Hematopoietic multipotent progenitor cell treated with erythropoietin and hydrocortisone succinate and interleukin-3 and kit ligand, for 17 days (in vitro differentiated cells): ENCODE measurements around the gene BDP1.
"Not testable (repeated sequence)": the region's sequence is repeated elsewhere in the genome, so short reads cannot be mapped to it uniquely, and the experiment has no call there.

Source experiments
- DNase-seq: peaks from one replicate; pipeline ENCODE4 v3.0.0-alpha.2; 2015; ENCODE audit warnings: low spot score

BDP1 gene, protein sequence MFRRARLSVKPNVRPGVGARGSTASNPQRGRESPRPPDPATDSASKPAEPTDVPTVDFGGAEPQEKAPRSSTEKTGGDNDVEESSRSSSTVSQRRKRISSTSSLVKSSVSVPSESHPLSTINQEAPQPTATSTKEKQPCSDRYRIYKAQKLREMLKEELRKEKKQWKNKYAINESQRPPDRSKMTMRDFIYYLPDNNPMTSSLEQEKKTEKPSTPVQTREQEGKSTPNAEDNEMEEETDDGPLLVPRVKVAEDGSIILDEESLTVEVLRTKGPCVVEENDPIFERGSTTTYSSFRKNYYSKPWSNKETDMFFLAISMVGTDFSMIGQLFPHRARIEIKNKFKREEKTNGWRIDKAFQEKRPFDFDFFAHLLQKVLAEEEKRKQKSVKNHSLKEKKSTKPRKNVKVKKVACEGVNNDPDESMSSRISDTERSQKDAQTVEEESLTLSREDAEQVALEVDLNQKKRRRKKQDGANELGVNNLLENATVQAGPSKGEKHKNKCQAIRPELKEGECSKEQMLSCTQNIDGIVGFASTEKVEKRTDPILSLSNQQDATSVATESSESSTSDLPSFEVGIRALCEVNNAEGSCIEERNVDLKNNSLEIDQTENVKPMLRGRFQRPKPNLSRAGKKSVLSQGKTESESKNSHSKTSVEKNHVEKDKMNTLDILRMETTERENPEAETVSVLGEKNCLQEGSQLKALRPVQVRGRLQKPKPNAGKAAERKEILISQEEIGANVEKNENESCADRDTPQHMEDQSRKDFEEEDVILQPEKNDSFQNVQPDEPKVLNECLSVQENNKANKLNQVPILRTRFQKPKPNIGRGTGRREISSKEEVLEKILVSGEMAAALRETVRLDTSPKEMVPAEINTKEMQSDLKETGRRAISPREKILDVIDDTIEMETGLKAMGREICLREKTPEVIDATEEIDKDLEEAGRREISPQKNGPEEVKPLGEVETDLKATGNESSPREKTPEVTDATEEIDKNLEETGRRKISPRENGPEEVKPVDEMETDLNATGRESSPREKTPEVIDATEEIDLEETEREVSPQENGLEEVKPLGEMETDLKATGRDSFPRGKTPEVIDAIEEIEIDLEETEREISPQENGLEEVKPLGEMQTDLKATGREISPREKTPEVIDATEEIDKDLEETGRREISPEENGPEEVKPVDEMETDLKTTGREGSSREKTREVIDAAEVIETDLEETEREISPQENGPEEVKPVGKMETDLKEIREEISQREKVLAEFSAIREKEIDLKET (N-terminal part only)

DNA sequence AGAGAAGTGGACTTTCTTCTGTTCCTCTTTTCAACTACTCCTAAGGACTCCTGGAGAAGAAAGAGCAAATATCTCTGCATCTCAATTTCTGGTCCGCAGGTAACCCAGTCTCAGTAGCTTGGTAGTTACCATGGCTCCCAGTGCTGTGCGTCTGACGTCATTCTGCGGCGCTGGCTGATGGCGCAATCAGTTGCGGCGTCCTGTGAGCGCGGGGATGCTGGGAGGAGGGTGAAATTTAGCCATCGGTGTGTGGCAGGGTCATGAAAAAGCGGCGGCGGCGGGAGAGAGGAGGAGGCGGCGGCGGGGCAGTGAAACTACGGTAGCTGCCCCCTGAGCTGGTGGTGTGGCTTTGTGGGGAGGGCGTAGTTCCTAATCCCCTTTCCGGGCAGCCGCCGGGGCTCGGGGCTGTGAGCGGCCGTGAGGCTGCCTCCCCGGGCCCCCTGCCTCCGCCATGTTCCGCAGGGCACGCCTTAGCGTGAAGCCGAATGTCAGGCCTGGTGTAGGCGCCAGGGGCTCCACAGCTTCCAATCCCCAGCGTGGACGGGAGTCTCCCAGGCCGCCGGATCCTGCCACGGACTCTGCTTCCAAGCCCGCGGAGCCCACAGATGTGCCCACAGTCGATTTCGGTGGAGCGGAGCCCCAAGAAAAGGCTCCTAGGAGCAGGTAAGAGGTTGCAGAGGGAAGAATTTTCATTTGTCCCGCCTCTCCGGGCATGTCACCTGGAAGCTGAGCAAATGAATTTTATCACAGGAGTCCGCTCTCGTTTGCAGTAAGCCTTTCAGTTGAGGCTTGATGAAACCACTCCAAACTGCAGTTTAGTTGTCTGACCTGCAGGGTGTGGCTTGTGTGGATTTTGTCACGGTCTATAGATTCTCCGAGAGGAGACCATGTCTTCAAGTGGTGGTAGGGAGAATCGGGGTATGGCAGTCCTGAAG lies at the start of gene BDP1:
TSS of gene BDP1 (plus strand) at position 225 of the 935 bp plus-strand sequence. CDS start at position 452, 227 bp downstream.
- peak; percentile 89 for DNase-seq

DNA sequence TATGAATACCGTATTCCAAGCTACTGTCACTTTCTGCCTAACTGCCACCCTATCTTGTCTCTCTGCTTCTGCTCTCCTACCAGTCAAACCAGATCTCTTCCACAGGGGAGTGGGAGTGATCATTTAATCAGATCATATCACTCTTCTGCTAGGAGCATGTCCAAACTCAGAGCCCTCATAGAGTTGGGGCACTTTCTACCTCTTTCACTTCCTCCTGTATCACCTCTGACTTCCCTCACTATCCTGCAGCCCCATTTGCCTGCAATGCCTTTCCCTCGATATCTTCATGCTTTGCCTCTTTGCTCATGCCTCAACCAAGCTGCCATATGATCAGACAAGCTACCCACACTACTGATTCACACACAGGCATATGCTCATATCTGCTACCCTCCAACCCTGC lies 45.4 kb upstream of the BDP1 start:
- not testable (repeated sequence) for DNase-seq

DNA sequence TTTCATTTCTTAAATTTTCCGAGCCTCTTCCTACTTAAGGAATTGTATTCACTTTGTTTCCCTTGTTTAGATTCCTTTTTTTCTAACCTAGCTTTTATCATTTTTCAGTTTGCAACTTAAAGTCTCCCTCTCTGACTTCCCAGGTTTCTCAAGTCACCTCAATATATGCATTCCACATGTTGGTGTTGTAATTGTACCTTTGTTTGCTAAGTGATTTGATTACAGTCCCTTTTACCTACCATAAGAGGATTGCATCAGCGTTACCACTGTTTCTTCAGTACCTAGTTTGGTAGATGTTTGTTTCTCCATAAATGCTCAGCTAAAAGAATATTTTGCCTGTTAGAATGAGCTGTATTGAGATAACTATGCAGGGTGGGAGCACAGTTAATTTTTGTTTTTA lies 39.8 kb upstream of the BDP1 start:
- DNase-seq, result not testable (repeated sequence)

DNA sequence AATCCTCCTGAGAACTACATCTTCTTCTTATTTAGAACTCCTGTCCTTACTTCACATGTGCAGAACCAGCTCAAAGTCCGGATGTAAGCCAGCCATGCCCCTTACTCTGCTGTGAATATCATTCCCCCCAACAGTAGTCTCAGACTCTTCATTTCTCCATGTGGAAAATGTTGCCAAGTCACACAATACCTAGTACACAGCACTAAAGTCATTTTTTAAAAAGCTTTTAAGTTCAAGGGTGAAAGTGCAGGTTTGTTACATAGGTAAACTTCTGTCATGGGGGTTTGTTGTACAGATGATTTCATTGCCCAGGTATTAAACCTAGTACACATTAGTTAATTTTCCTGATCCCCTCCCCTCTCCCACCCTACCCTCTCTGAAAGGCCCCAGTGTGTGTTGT lies 37.4 kb upstream of the BDP1 start:
- not testable (repeated sequence) for DNase-seq

DNA sequence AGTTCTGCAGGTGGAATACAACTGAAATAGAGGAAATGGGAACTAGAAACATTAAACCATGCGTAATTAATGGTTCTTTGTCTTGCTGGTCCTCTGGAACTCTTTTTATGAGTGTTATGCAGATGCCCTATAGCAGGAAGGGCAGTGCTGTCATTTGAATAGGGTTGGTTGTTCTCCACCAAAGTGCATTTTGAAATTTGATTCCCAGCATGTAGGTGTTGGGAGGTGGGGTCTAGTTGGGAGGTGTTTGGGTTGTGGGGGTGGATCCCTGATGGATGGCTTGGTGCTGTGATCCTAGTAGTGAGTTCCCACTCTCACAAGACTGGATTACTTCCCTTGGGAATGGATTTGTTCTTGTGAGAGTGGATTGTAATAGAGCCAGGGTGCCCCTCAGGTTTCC lies 34.2 kb upstream of the BDP1 start:
- not testable (repeated sequence) for DNase-seq

DNA sequence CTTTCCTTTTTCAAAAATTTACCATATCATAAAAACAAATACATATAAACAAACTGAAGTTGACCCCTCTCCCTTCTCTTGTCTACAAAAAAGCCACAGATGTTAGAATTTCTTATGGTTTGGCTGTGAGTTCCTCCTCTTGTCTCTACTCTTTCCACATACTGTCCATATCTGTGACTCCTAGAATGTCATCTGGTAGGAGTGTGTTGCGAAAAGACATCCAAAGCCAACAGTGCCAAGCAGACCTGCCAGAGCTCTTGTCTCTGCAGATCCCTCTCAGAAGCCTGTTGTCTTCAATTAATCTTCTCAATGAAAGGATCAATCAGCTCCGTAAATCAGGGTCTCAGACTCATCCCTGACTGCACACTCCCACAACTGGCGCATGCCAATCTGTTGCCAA lies 31.6 kb upstream of the BDP1 start:
- not testable (repeated sequence) for DNase-seq

DNA sequence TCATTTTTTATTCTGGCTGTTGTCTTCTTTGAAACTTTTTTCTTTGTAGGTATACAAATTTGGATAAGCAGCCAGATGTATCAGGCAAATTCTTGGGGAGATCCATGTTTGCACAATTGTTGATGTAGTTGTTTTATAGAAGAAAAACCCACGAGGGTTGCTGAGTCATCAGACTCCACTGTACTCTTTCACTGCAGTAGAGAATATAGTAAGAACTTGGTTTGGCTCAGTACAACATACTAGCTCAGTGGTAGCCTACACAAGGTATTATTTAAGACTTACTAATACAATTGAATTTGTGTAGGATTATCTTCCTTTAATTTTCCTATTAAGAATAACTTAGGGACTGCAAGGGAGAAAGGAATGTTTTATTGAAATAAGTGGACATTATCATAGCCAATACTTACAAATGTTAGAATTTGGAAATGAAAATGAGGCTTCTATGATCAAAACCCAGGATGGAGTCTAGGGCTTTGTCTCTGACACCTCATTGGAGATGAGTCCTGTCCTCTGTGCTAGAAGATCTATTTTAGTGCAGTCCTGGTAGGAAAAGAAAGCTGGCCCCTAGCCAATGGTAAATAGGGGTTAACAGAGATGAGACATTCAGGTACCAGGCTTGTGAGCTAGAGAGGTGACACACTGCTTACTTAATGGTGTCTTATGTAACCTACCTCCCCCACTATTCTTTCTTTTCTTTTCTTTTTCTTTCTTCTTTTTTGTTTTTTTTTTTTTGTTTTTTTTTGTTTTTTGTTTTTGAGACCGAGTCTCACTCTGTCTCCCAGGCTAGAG lies 28.6 kb upstream of the BDP1 start:
- DNase-seq, result not testable (repeated sequence)

DNA sequence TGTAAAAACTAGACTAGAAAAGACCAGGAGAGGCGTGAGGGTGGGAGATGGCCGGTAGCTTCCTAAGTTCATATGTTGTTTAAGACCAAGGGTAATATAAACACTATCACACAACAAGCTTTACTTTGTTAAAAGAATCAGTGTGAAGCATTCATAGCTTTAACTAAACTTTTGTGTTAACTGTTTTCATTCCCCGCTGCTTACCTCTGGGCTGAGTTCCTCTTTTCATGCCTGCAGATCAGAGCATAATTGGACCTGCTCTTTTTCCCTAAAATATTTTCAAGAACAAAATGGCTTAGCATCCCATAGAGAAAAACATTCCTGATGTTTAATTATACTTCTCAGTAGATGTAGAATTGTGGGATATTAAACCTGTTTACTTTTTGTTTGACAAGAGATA lies 23.0 kb upstream of the BDP1 start:
- not testable (repeated sequence) for DNase-seq

DNA sequence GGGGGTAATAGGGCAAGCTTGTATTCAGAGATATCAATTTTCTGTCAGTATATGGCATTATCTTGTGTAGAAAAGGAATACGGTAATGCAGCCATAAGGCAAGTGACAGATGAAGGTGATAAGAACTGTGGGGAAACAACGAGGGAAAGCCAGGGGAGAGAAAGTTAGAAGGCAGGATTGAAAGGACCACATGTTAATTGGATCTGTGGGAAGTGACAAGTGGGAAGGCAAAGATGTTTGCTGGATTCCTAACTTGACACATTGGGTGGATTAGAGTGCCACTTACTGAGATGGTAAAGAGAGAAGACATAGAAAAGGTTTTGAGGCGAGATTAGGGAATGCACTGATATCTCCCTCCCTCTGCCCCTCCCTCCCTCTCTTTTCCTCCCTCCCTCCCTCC lies 20.6 kb upstream of the BDP1 start:
- not testable (repeated sequence) for DNase-seq

DNA sequence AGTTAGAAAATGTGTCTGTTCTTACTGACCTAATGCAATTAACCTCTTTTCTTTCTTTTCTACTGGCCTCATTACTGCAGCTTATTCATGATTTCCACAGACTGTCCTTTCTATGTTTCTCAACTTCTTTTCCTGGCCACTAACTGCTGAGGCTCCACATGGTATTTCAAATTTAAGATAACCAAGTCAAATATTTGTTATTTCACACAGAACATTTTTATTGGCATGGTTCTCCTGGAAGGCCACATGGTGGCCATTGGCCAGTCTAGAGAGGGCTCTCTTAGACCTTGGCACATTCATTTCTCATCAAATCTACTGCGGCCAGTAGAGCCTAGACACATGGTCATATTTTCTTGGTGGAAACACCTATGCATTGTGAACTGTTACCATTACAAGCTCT lies 13.9 kb upstream of the BDP1 start:
- not testable (repeated sequence) for DNase-seq

DNA sequence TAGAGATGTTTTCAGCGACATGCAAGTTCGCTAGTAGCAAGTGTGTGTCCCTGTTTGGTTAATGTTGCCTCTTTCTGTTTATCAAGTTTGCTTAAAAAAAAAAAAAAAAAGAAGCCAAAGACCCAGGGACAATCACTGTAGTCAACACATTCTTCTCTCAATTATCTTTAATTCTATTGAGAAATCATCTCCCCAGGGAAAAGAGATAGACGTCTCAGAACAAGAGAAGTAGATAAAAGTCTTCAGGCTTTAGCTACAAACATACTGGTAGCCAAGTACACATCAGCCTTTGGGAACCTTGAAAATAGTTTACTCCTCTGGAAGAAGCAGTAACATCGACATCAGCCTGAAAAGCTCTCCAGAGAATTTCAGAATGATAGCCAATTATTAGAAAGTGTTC lies 11.6 kb upstream of the BDP1 start:
- DNase-seq, result not testable (repeated sequence)

DNA sequence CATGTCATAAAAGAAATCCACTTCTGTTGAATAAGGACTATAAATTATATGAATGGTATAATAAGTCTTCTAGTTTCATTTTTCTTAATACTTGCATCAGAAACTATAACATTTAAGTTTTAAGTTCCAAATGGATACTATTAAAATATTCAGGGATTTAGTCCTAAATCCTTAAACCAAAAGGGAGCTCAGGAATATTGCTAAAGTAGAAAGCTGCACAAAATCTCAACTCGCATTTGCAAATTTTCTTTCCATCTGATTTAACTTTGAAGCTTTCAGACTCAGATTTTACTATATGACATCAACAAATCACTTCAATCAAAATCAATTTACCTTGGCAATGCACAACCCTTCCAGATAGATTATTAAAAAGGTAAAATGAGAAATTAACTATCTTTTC lies 10.4 kb upstream of the BDP1 start:
- DNase-seq, result not testable (repeated sequence)

DNA sequence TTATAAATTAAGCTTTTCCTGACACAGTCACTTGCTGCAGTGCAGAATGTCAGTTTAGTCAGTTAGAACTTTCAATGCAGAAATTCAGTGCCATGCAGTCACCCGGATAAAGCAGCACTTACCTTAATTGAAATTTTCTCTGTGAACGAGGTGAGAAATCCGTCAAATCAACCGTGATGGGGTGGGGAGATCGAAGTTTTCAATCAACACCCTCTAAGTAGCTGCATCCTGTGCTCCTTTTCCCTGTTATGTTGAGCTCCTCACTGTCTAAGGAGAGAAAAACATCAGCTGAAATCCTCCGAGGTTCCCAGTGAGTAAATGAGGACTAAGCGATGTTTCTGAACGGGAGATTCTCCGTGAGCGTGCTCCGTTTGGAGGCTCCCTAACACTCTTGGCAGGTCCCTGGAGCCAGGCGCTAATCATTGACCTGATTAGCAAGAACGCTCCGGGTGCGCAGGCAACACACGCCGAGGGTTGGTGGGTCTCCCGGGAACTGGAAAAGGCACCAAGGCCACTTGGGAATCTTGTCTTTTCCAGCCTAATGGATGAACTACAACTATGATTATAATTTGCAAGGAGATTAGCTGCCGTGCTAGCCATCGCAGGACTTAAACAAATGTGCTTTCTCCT lies 9.8 kb upstream of the BDP1 start:
- DNase-seq, result not testable (repeated sequence)

DNA sequence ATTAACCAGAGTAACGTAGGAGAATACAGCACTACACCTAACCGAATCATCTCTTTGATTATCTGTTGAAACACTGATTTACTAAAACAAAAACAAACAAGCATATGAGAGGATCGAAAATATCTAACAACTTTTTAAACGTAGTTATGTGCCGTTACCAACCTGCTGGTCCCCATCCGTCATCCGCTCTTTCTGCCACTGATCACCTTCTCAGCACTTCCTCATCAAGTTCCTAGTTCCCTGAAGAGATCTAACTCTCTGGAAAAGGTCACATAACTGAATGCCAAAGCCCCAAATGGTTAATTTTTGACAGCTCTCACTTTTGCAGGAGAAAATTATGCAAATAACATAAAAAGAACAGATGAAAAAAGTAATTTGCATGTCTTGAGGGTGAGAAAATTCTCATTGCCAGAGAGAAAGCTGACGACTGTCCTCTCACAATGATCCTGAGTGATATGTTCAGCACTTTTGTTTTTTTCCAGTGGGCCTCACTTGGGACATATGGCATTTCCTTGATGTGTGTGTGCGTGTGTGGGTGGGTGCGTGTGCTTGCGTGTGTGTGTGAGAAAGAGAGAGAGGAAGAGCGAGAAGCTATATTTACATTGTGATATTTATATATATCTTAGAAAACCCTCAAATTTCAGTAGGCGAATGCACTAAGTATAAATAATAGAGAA lies 8.8 kb upstream of the BDP1 start:
- not testable (repeated sequence) for DNase-seq

DNA sequence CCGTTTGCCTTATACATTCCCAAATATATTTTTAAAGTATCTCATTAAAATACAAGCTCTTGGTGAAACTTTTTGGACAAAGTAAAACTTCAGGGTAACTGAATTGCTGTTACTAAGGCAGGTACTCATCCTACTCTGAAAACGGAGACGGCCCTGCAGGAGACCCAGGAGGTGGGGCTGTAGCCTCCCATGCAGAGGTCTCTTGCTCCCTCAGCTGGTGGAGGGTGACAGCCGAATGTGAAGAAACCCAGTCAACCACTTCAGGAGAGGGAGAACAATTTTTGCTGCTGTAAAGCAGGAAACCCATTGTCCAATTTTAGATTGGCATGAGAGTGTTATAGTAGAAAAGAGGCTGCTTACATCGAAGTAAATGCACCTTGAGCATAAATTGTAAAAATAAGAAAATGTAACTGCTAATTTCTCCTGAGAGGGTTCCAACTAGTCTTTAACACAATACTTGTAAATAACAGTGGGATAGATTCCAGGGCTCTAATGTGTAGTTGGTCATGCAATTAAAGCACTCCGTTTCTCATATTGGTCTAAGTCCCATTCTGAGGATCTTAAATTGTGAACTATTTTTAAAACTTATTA lies 8.1 kb upstream of the BDP1 start:
- not testable (repeated sequence) for DNase-seq

DNA sequence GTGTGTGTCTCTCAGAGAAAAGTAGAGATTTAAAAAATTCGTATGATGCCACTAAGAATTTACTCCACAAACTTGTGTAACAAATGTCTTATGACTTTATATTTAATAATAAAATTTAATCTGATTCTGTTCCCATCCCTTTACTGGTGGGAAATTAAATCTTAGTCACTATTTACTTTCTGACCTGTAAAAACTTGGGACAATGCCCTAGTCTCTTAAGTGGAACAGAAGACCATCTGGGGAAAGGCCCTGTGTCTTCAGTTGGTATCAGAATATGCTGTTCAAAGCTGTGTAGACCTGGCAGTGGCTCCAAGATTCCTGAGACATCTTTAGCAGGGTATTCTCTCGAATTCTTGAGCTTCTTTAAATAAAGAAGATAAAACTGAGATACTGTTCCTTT lies 2.6 kb upstream of the BDP1 start:
- DNase-seq, result no peak

DNA sequence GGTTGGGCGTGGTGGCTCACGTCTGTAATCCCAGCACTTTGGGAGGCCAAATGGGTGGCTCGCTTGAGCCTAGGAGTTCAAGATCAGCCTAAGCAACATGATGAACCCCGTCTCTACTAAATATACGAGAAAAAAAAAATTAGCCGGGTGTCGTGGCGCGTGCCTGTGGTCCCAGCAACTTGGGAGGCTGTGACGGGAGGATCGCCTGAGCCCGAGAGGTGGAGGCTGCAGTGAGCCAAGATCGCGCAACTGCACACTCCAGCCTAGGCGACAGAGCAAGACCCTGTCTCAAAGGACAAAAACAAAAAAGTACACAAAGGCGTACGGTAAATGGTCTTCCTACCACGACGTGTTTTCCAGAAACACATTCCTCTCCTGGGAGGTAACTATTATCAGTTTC lies 538 bp upstream of the BDP1 start:
- no peak for DNase-seq

DNA sequence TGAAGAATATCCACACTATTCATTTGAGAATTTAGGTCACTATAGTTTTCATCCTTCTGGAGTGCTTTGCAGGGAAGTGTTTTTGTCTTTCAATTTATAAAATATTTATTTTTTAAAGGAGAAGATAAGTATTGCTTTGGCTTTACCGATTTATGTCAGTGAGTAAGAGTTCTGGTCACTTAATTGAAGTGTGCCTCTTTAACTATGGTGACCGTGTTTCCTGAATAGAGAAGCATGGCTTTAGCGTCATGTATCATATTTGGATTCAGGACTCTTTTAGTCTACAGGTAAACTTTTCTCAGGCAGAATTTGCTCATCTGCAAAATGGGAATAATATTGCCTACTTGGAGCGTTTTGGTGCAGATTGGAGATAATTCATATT lies 902 bp downstream of the BDP1 start:
- no peak for DNase-seq

DNA sequence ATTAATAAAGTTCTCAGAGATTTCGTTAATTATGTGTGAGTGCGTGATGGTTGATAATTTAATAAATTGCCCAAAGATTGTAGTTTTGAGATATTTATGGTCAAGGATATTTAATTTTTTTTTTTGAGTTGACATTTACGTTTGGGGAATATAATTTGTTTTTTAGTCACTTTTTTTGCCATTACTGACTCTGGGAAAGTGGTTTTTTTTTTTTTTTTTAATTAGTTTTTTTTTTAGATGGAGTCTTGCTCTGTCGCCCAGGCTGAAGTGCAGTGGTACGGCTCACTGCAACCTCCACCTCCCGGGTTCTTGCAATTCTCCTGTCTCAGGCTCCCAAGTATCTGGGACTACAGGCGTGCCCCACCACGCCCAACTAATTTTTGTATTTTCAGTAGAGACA lies 1.7 kb downstream of the BDP1 start:
- DNase-seq, result no peak
